Stimulated activated CD8-positive, alpha-beta memory T cell treated with anti-CD3 and anti-CD28 coated beads, Interleukin-2, amount 100 ng/mL, for 1 hour (primary cell): ENCODE measurements around the gene TMEM167A.

Experiments
- DNase-seq, 2 donors: peaks; one replicate each; pipeline ENCODE4 v3.0.0-alpha.2; 2020; ENCODE audit warnings: low read depth in 2 of 2

TMEM167A gene

DNA sequence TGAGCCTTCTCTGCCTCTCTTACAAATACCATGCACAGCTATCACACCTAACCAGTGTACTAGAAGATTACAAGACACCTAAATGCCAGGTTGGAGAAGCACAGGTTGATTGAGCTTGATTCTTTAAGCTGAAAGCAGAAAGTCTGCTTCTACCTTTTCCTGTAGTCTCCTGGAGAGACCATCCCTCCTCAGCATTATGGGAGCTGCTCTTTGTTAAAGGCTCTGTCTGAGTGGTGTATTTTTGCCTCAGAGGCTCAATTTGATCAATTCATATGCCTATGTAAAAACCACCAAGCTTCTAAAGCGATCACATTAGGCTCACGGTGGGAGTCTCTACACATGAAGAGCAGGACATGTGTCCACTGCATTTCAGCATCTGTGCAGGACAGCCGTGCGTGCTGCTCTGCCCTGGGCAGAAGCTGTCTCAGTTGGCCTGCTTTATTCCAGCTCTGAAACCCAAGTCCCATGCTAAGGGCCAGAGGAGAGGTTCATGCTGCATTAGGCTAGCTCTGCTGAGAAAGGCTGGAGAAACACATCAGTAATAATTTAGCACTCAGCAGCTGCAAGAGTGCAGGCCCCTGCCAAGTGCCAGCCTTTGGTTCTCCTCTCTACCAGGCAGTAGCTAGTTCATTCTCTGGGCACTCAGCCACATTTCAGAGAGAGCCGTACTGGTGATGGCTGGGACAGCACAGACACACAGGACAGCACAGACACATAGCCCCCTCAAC, 41.7 kb downstream of the TMEM167A start:
- no peak for DNase-seq

DNA sequence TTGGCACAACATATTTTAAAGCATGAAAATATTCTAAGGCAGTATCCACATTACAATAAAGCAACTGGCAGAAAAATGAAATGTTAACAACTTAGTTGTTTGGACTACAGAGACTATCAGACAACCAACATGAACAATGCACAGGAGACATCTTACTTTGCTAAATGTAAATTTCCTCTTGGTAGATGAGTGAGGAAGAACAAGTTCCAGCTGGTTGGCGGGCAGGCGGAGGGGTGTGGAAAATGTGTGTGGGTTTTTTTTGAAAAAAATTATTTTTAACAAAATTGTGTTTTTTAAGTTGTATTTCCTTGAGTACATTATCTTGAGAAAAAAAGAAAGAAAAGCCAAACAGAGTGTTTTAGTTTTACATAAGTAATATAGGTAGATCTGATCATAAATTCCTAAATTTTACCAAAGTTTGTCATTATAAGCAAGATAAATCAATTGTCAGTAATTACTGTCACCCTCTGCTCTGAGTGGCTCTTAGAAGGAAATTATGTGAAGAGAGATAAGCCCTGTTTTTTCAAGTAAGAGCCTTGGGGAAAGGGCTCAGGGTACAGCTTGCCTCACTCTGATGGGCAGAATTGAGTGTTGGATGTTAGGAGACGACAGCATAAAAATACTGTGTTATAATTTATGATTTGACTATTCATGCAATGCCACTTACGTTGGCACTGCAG, 42.5 kb downstream of the TMEM167A start:
- DNase-seq = no peak

DNA sequence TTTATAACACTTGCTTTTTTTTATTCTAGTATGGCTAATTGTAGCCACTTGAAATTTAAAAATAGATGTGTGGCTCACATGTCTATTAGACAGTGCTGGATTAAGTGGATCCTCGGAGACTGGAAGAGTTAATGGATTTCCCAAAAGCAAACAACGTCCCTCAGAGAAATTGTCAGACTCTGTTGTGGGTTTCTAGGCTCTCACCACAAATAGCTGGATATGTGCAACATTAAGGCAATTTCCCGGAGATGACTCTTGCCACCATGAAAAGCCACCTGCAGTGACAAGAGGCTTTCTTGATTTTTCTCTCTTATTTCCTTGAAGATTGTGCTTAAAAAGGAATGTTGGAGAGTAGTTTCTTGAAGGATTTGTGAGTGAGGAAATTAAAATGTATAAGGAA, 43.2 kb downstream of the TMEM167A start:
- DNase-seq = no peak

DNA sequence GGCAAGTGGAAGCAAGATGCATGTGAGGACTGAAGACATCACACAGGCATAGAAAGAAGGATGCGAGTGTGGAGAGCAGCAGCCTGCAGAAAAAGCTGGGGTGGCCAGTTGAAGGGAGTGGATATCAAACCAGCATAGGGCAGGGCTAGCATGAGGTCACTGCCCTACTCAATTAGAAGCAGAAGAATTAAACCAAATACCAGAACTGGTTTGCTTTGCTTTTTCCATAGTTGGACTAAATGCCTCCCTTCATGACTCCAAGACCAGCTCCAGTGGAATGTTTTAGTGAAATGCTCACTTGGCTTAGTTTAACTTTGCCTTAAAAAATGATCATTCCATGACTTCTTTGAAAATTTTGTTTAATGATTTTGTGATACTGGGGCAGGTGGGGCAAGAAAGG, 45.8 kb downstream of the TMEM167A start:
- no peak for DNase-seq

DNA sequence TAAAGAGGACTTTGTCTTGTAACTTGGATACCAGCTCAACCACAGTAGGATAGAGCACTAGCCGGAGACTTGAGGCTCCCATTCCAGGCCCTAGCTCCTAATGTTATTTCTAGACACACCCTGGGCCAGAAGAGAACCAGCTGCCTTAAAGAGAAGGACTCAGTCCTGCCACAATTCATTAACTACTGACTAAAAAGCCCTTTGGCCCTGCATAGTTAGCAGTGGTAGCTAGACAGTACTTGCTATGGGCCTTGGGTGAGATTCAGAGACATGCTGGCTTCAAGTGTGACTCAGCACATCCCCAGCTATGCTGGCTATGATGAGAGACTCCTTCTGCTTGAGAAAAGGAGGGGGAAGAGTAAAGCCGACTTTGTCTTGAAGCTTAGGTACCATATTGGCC, 47.3 kb downstream of the TMEM167A start:
- no peak for DNase-seq

DNA sequence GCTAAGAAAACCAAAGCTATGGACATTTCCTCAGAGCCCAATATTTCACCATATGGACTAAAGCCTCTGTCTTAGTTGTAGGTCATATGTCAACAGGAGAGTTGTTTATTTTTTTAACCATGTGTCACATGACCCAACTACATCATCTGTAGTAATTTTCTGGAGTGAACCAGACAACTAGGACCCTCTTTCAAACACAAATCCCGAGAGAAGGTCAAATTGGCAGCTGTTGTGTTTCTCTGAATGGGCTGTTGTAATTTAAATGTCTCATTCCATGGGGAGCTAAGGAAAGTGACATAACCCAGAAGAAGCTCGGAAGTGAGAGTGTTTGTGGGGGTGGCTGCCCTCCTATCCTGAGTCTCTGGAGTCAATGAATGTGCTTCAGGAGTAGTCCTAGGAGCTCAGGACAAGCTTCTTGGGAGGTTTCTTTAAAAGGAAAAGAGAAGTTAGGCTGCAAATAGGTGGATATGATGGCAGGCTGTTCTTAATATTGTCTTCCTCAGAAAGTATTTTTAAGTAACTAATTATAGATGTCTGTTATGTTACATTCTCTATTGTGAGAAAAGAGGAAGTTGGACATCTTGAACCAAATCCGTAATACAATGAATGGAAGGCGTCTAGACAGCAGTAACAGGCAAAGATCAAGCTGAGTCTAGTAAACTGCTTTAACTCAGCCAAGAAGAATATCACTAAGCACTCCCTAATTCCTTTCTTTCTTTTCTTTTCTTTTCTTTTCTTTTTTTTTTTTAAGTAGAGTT, 50.1 kb downstream of the TMEM167A start:
- DNase-seq = no peak

DNA sequence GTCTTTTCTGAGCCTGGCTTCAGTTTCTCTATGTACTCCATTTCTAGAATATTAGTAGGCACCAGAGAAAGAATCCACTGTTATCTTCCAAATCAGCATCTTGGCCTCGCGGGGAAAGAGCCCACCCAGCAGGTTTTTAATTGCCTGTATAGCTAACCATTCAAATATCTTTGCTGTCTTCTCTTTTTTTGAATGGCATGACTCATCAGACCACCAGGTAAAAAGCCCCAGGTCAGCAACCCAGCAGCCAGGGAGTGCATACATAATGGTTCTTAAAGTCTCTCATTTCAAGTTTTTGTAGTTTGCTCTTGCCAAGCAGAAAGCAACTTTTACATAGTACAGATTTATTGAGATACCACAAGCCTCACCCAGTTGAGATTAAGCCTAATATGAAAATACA, 50.7 kb downstream of the TMEM167A start:
- no peak for DNase-seq

DNA sequence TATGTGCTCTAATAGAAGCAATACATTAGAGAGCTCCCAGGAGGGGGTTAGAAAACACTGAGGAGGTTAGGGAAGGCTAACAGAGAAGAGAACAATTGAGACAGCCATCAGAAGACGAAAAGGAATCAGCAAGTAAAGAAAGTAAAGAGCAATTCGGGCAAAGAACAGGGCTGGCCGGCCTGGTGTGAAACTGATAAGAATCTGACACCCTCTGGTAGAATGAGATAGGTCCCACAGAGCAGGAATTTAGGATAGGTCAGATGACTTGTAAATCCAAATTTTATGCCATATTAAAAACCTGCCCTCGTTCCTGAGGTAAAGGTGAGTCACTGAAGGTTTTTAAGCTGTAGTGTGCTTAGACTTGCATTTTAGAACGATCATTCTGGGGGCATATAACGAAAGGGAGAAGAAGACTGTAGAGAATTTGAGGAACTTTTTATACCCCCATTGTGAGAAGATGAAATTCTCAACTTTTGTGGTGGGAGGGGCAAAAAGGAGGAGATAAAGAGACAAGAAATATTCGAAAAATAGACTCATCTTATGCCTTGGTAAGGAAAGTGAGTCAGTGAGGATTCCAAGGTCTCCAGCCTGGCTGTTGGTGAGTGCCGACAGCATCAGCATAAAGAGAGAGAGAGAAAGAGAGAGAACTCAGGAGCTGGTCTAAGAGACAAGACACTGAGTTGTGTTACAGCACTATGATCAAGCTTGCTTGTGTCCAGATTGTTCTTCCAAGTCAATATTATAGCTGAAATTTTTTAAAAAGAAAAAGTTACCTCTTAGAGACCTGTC, 51.3 kb downstream of the TMEM167A start:
- DNase-seq = no peak

DNA sequence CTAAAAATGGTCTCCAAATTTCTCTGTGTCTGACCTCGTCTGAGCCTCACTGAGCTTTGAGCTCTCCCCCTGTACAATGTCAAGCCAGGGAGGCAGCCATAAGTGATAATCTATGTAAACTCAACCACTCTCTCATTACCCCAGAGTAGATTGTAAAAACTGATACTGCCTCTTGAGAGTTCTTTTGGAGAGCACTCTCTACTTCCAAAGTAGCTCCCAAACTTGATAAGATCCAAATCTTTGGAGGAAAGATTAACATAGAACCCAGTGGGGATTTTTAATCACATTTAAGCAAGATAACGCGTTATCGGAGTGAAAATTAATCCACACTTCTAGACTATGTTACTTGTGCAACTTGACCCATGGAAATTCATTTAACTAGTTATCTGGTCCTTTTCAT, 54.9 kb downstream of the TMEM167A start:
- DNase-seq = no peak

DNA sequence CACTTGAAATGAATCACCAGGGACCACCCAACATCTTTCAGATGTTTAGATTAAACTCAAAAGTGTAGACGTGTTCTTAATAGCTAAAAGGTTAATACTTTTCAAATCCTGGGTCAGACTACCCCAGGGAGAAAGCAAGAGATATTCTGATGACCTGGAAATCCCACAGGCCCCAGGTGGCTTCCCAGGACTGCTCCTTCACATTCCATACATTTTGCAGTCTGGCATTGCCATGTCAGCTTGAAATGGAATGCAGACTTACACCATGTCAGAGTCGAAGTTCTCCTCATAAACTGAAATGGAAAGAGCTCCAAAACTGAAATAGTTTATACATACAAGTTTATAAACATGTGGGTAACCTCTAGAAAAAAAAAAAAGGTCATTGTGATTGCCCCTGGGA, 61.5 kb downstream of the TMEM167A start:
- no peak for DNase-seq

DNA sequence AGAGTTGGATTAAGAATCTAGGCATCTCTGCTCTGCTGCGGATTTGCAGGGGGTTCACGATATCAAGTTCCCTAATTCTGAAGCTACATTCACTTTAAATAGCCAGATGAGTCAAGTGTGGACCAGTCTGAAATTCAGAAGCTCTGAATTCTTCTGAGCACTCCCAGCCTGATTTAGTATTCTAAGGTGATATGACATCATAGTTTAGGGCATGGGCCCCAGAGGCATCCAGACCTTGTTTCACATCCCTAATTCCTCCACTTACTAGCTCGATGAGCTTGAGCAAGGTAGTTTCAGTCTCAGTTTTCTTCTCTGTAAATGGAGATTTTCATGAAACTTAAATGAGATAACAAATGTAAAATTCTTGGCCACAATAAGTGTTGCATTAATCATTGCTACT, 65.2 kb downstream of the TMEM167A start:
- no peak for DNase-seq

DNA sequence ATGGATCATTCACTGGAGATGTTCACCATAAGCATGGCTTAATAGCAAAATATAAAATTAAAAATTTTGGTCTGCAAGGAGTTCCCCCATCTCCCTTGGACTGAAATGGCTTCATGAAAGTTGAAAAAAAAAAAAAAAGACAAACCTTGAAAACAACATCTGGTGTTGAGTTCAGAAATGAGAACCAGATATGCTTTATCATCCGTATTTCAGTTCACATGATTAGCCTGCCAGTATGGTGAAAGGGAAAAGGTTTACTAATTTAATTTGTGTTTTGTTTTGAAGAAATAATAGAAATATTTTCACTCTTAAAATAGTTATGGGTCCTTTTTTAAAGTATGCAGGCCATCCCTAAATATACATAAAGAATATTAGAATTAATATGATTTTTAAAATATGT, 67.8 kb downstream of the TMEM167A start:
- no peak for DNase-seq

DNA sequence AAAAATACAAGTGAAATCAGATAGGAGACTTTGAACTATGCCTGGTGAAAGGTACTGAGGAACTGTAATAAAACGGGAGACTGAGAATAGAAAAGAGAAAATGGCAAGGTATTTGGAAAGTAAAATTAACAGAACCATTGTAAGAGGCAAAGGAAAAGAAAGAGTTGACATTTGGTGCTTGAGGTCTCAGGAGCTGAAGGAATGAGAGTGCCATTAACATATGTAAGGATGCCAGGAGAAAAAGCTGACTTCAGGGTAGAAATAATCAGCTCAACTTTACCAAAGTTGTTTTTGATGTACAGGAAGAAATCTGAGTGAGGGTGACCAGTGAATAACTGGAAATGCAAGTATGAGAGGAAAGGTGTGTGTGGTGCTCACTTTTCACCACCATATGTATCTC, 69.4 kb downstream of the TMEM167A start:
- no peak for DNase-seq

DNA sequence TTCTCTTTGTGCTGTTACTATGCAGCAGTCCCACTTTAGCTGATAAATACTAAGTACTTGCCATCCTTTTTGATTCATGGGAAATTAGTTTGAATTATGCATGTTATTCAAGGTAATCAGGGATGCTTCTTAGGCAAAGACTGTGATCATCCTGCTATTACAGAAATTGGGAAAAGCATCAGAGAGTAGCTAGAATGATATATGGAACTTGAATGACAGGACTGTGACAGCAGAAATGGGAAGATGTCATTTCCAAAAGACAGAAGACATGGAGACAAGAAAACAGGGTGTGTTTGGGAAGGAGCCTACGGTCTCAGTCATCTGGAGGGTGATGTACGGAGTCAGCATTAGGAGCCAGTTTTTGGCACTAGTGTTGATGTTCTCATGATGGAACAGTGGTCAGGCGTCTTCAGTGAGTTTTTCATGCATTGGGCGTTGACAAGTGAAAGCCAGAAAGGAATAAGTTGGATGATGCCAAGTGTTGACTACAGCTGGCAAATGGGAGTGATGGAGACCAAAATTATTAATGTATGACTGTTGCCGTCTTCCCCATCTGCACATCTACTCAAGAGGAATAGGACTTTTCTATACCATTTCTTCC, 70.4 kb downstream of the TMEM167A start:
- no peak for DNase-seq

DNA sequence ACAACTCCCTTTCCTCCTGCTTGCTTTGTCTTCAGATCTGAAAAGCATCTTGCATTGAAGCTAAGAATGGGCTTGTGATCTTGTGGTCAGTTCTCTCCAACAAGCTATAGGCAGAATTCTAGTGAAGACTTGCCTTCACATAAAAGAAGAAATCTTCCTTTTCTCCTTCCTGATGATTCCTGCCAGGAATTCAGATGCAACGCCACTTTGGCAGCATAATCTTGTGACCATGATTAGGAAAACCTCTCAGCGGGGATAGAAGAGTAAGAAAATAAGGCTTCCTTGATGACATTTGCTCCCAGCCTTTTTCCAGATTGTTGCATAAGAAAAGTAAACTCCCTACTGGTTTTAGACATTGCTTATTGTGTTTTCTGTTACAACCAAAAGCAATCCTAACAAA, 73.4 kb downstream of the TMEM167A start:
- DNase-seq = no peak
